COLO668 (cell line): Measurements from ENCODE around the gene ARMC6.
"Not testable (repeated sequence)": the region's sequence is repeated elsewhere in the genome, so short reads cannot be mapped to it uniquely, and the experiment has no call there.

ENCODE experiments used
- DNase-seq: peaks from one replicate; lab custom pipeline; 2025; ENCODE audit not compliant: unreplicated experiment; lab: John Stamatoyannopoulos, UW

The ARMC6 gene

DNA sequence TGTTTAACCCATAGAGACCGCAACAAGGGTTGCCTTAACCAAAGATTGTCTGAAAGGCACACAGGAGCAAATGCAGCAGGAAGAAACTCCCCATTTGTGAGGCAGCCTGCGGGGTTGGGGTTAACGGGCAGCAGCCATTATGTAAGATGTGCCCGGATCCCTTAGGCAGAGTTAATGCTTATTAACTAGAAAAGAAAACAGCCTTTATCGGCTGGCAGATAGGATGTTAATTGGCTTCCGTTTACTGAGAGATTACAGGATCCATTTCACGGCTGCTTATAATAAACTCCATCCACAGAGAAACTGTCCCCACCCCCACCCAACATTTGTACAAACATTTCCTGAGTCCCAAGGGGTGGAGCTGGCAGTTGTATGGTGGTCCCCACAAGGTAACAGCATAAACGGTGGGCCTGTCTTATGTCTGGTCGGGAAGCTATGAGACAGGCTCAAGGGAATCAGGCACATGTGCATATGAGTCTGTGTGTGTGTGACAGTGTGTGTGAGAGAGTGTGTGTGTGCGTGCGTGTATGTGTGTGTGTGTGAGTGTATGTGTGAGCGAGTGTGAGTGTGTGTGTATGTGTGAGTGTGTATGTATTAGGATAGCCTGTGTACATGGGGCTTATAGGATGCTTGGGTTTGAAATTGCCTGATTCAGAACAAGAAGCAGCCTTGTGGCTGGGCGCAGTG is 40.9 kb downstream of the ARMC6 start:
- no peak for DNase-seq

DNA sequence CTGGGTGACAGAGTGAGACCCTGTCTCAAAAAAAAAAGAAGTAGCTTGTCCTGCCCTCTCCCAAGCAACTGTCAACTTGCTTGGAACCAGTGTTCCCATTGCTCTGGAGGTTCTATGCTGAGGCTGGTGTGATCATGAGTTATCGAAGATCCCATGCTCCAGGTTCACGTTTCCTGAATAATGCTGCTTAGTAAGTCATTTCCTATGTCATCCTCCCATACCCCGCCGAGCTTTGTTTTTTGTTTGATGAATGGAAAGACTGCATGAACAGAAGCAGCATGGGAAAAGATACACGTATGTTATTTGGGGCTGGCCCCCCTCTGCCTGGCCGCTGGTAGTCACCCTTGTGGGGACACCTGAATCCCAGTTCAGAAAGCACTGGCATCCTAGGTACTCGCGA is 41.7 kb downstream of the ARMC6 start:
- DNase-seq, result no peak

DNA sequence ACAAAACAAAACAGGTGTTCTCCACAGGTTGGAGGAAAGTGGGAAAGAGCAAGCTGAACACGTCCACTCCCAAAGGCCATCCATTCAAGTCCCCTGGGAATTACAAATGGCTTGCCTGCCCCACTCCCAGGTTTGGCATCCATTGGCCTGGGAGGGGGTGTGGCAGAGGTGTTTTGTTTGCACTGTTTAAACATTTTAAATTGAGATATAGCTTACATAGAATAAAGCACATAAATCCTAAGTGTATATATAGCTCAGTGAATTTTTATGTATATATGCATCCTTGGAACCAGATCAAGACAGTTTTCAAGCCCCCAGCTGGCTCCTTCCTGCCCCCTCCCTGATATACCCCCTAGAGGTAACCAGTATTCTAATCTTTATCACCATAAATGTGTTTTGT is 43.1 kb downstream of the ARMC6 start:
- DNase-seq, result no peak

DNA sequence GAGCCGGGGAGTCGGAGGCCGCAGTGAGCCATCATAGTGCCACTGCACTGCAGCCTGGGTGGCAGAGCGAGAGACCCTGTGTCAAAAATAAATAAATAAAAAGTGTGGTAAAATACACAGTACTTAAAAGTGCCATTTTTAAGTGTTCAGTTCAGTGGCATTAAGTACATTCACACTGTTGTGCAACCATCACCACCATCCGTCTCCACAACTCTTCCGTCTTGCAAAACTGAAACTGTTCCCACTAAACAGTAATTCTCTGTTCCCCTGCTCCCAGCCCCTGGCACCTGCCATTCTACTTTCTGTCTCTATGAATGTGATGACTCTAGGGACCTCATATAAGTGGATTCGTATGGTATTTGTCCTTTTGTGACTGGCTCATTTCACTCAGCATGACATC is 43.7 kb downstream of the ARMC6 start:
- DNase-seq, result no peak

DNA sequence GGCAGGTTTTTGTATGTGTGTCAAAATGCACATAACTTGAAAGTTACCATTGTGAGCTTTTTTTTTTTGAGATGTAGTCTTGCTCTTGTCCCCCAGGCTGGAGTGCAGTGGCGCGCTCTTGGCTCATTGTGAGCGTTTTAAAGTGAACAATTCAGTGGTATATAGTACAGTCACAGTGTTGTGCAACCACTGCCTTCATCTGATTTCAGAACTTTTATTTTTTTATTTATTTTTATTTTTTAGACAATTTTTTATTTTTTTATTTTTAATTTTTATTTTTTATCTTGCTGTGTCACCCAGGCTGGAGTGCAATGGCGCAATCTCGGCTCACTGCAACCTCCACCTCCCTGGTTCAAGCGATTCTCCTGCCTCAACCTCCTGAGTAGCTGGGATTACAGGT is 45.4 kb downstream of the ARMC6 start:
- DNase-seq, result no peak

DNA sequence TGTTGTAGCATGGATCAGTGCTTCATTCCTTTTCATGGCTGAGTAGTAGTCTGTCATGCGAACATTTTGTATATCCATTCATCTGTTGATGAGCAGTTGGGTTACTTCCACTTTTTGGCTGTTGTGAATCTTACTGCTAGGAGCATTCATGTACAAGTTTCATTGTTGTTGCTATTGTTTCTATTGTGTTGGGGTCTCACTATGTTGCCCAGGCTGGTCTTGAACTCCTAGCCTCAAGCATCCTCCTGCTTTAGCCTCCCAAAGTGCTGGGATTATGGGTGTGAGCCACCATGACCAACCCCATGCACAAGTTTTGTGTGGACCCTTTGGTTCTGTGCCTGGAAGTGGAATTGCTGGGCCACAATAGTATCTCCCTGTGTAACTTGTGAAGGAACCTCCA is 46.2 kb downstream of the ARMC6 start:
- no peak for DNase-seq

DNA sequence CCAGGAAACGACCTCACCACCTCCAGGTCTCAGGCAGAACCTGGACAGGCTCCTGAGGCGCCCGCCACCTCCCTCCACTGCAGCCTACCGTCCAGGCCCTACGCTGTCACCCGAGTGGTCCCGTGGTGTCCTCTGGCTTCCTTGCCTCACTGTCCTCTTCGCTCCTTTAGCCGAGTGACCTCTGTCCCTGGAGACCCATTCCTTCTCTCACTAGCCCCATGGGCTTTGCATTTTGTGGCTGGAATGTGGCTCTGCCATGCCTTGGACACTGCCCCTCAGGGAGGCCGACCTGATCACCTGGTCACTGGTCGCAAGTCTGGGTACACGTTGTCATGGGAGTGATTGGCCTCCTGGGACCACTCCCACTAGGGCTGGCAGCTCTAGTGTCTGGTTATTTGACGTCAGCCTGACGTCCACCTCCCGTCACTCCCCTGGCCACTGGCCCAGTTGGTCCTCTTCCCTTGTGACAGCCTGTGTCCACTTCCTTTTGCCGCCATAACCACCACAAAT is 48.3 kb downstream of the ARMC6 start:
- no peak for DNase-seq

DNA sequence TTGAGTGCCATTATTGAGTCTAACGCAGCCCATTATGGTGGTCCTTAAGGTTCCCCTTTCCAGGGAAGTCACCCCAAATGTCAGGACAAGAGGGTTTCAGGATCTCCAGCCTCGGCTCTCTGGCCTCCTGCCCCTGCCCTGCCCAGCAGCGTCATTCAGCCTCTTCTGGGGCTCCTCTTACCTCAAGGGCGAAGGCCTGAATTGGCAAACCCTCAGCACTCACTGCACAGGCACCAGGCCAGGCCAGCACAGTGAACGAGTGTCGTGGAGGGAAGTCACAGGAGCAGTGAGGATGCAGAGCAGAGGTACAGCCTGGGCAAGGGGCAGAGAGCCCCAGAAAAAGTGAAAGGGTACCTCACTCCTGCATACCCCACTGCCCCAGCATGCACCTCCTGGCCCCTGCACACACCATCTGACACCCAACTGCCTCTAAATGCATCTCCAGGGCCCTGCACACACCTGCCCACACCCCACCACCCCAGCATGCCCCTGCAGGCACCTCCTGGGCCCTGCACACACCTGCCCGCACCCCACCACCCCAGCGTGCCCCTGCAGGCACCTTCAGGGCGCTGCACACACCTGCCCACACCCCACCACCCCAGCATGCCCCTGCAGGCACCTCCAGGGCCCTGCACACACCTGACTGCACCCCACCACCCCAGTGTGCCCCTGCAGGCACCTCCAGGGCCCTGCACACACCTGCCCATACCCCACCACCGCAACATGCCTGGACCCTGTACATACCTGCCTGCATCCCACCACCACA is 50.2 kb downstream of the ARMC6 start:
- DNase-seq, result no peak

DNA sequence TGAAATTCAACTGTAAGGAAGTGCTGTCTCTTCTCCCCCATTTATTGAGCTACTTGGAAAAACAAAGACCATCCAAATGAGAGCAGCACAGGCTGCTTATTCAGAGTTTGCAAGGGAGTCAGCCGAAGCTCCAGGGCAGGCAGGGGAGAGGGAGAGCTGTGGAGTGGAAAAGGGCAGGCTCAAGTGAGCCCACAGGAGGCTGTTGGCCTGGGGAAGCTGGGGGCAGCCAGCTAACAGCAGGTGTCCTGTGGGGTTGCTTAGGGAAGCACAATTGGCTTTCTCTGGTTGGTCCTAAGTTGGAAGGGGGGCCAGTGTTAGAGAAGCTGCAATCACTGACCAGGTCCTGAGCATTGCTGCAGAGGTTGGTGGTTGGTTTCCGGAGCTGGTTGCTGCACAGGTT is 54.3 kb downstream of the ARMC6 start:
- no peak for DNase-seq

DNA sequence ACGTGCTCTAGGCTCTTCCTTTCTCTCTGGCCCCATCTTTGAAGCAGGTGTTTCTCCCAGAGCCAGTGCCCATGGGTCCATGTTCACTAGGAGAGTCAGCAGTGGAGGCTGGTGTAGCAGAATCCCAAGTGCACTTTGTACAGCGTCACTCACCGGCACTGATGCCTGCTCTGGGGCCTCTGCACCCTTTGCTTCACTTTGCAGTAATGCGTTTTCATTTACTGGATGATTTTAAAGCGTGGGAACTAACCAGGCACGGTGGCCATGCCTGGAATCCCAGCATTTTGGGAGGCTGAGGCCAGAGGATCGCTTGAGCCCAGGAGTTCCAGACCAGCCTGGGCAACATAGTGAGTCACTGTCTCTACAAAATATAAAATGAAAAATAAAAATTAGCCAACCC is 61.1 kb downstream of the ARMC6 start:
- DNase-seq, result no peak

DNA sequence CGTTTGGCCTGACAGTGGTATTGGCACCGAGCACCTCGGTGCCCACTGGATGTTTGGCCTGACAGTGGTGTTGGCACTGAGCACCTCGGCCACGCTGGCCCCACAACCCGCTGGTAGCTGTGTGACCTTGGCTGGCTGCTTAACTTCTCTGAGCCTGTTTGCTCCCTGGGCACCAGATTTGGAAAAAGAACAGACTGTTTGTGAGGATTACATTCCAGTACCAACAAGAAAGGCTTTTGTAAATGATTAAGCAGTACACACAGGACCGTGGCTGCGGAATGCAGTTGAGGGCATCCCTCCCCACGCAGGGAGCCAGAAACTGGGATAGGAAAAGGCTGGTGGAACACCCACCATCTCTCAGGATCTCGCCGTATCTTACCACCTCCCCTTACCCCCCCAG is 62.3 kb downstream of the ARMC6 start:
- no peak for DNase-seq

DNA sequence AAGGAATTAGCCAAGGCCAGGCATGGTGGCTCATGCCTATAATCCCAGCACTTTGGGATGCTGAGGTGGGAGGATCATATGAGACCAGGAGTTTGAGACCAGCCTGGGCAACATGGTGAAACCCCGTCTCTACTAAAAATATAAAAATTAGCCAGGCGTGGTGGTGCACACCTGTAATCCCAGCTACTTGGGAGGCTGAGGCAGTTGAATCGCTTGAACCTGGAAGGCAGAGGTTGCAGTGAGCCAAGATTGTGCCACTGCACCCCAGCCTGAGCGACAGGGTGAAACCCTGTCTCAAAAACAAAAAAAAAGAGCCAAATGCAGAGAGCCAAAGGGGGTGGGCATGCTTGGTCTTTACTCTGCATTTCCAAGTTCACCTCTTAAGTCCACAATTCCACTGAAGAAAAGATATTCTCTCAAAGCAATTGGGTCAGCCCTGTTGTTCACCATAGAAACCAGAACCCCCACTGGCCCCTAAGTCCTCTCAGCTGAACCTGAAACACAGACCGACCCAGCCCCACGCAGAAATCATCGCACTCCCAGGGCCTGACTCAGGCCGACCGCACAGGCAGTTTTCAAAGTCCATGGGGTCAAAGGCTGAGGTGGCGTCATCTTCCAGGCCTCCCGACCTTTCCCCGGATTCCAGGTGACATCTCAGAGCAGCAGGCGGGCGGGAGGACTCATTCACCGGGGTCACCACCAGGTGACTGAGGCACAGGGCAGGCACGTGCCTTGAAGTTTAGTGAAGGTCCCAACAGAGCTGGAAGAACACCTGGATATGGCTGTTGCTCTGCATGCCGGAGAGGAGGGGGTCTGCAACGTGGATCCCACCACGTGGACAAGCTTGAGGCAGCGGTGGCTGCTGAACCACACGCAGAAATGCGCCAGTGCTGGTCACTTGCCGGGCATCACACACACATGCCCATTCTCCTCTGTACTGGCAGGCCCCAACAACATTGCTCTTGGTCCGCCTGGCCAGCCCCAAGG is 63.5 kb downstream of the ARMC6 start:
- DNase-seq, result no peak

DNA sequence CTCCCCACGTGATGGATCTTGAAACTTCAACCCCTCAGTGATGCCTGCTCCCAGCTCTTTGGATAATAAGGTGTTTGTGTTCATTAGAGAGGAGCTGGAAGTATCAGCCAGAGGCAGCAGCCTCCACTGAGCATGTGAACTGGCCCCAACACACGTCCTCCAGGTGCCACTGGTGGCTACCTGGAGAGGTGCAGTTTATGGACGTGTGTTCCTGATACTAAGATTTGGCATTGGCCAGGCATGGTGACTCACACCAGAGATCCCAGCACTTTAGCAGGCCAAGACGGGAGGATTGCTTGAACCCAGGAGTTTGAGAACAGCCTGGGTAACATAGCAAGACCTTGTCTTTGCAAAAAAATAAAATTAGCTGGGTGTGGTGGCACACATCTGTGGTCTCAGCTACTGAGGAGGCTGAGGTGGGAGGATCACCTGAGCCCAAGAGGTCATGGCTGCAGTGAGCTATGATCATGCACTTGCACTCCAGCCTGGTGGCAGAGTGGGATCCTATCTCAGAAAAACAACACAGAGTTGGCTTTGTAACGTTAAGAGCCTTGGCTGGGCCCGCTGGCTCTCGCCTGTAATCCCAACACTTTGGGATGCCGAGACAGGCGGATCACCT is 64.8 kb downstream of the ARMC6 start:
- DNase-seq, result no peak

DNA sequence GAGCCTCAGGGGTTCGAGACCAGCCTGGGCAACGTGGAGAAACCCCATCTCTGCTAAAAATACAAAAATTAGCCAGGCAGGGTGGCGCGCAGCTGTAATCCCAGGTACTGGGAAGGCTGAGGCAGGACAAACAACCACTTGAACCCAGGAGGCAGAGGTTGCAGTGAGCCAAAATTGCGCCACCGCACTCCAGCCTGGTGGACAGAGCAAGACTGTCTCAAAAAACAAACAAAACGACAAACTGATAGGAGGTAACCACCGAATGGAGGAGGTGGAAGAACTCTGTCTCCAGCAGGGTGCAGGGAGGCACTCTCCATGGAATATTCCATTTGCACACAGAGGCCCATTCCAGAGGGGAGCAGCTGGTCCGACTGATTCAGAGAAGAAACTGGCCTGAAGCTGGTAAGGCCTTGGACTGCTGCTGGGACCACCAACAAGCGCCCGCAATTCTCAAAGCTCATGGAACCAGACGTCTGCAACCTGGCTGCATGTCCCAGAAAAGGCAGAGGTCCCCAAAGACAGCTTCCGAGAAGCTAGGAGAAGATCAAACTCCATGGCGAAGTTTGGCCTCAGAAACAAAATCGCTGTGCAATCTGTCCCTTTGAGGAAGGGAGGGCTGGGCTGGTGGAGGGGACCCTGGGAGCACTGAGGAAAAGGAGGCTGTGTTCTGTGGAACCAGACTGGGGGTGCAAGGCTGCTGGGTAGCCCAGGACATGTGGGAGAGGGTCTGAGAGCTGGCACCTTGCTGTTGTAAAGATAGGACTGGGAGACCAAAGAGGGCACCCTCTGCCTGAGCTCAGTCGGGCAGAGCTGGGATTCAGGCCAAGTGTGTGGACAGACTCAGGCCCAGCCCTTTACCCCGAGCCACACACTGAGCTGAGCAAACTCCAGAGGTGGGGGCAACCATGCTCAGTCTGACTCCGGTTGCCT is 65.6 kb downstream of the ARMC6 start:
- no peak for DNase-seq

DNA sequence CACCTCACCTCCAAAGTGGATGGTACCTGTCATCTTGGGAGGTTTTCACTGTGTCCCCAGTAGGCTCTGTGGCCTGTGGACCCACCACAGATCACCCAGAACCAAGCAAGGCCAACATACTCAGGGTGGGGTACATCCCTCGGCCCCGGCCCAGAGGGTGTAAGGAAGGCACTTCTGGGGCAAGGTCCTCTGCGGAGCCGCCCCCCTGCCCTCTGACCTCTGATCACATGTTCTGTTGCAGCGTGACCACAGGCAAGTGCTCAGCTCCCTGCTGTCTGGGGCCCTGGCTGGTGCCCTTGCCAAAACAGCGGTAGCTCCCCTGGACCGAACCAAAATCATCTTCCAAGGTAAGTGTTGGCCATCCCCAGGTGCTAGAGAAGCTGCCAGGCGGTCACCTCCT is 68.1 kb downstream of the ARMC6 start:
- DNase-seq, result no peak

DNA sequence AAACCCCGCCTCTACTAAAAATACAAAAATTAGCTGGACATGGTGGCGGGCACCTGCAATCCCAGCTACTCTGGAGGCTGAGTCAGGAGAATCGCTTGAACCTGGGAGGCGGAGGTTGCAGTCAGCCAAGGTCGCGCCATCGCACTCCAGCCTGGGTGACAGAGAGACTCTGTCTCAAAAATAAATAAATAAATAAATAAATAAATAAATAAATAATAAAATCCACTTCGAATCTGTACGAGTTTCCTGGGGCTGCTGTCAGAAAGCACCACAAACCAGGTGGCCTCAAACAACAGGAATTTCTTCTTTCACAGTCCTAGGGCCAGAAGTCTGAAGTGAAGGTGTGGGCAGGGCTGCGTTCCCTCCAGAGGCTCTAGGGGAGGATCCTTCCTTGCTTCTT is 69.2 kb downstream of the ARMC6 start:
- DNase-seq, result not testable (repeated sequence)

DNA sequence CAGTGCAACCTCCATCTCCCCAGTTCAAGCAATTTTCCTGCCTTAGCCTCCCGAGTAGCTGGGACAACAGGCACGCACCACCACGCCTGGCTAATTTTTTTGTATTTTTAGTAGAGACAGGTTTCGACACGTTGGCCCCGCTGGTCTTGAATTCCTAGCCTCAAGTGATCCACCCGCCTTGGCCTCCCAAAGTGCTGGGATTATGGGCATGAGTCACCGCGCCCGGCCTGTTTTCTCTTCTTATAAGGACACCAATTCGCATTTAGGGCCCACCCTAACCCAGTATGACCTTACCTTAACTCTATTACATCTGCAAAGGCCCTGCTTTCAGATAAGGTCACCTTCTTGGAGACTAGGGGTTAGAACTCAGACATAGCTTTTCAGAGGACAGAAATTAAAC is 69.8 kb downstream of the ARMC6 start:
- no peak for DNase-seq

DNA sequence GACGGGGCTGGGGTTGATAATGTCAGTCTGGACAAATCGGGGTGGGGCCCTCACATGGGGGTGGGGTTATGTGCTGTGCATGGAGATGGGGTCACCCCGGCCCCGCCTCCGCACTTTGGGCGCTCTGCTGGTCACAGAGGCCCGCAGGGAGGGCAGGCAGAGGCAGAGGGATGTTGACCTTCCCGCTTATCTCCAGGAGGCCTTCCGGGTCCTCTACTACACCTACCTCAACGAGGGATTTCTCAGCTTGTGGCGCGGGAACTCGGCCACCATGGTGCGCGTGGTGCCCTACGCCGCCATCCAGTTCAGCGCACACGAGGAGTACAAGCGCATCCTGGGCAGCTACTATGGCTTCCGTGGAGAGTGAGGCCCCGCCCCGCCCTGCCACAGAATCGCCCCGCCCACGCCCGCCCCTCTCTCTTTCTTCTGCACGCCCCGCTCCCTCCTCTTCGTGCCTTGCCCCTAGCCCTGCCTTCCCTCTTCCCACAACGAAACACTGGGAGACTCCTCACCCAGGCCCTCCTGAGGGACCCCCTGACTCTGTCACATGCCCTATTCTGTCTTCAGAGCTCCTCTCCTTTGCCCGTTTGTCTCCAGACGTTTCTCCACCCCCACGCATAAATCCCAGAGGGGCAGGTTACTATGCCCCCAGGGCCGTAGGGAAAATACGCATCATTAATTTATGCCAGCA is 72.1 kb downstream of the ARMC6 start:
- peak; percentile 88 for DNase-seq

DNA sequence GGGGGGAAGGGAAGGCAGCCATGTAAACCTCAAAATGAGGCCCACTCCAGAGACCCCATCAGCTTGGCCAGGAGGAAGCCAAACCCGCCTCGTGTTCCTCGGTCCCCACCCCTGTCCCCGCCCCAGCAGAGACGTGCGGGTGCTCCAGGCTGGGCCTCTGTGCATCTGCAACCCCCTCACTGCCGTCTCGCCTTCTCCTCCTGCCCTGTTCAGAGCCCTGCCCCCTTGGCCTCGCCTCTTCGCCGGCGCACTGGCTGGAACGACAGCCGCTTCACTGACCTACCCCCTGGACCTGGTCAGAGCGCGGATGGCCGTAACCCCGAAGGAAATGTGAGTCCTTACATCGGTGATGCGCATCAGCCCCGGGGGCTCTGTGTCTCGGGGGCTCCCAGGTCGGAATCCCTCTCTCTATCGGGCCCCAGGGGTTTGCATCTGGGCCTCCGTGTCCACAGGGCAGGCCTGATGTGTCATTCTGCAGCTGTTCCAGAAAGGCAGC is 72.7 kb downstream of the ARMC6 start:
- DNase-seq, result peak; percentile 45
